GM03348 (cell line): ENCODE data around the gene TEKT2.

ENCODE experiments used
- DNase-seq: peaks from one replicate; pipeline ENCODE4 v3.0.0; 2012; ENCODE audit warnings: low spot score

TEKT2 gene

GRCh38 chr1:36128126-36128904 lies 44.4 kb downstream of the TEKT2 start:
- DNase-seq, result peak; percentile 79

GRCh38 chr1:36128905-36129206 lies 45.0 kb downstream of the TEKT2 start:
- no peak for DNase-seq

- no peak for DNase-seq
Measured at GRCh38 chr1:36132029-36132428, 48.1 kb downstream of the TEKT2 start.

GRCh38 chr1:36133484-36133883 lies 49.6 kb downstream of the TEKT2 start:
- peak; percentile 96 for DNase-seq

- DNase-seq, result peak; percentile 10
Measured at GRCh38 chr1:36134031-36134430, 50.1 kb downstream of the TEKT2 start.

- peak; percentile 73 for DNase-seq
Measured at GRCh38 chr1:36134505-36135329, 50.8 kb downstream of the TEKT2 start.

- DNase-seq, result peak; percentile 2
Measured at GRCh38 chr1:36135330-36135667, 51.4 kb downstream of the TEKT2 start.

- DNase-seq, result no peak
Measured at GRCh38 chr1:36135796-36136195, 51.9 kb downstream of the TEKT2 start.

GRCh38 chr1:36136535-36136934 lies 52.6 kb downstream of the TEKT2 start:
- DNase-seq, result peak; percentile 90

GRCh38 chr1:36137226-36137625 lies 53.3 kb downstream of the TEKT2 start:
- peak; percentile 2 for DNase-seq

GRCh38 chr1:36137776-36138175 lies 53.9 kb downstream of the TEKT2 start:
- DNase-seq, result no peak
